Testis (tissue), 3 donors: ENCODE results near the gene LRRK1. TPM values are rescaled to one million over a fixed set of nuclear protein-coding genes. Genes with fewer than 3 reads are reported as not detected.

ENCODE experiments used
- DNase-seq: peaks from one replicate; pipeline ENCODE4 v3.0.0-alpha.2; 2019
- H3K27ac ChIP-seq, 2 donors: fragments of 200-600 bp; sonication (generic); one replicate each; pipeline ENCODE4 v1.5.1; 2019
- H3K27me3 ChIP-seq: fragments of 200-600 bp; sonication (generic); one replicate; pipeline ENCODE4 v1.5.1; 2019
- H3K36me3 ChIP-seq: fragments of 200-600 bp; sonication (generic); one replicate; pipeline ENCODE4 v1.5.1; 2017; ENCODE audit warnings: low read depth; ENCODE audit errors: missing control alignments
- H3K4me1 ChIP-seq: fragments of 200-600 bp; sonication (generic); one replicate; pipeline ENCODE4 v1.5.1; 2019
- H3K4me3 ChIP-seq, 2 donors: fragments of 200-600 bp; sonication (generic); one replicate each; pipeline ENCODE4 v1.5.1; 2017 to 2019
- H3K9me3 ChIP-seq: fragments of 200-600 bp; sonication (generic); one replicate; pipeline ENCODE4 v1.5.1; 2017
- CTCF ChIP-seq, 3 experiments: fragments of 450-650 bp in 2 of 3; fragments of 200-600 bp in 1 of 3; sonication (generic) in 1 of 3; IDR thresholded peaks; one replicate each; pipeline ENCODE4 v1.5.1; 2016 to 2019; ENCODE audit warnings: antibody characterized with exemption in 3 of 3, mild to moderate bottlenecking in 2 of 3, moderate library complexity in 1 of 3
- POLR2A ChIP-seq: fragments of 450-650 bp; IDR thresholded peaks from one replicate; pipeline ENCODE4 v1.6.1; 2017; ENCODE audit warnings: antibody characterized with exemption, mild to moderate bottlenecking, moderate library complexity
- WGBS, 2 donors: methylation state at CpG; one replicate each; pipeline ENCODE4 v1.1.5; 2018; 5-methylcytosine and 5-hydroxymethylcytosine counted together
- intact Hi-C: fragments of 100-400 bp; cut with DNase I; formaldehyde crosslinking; loops from one replicate; pipeline ENCODE4 v1.15.1; 2023; ENCODE audit warnings: low total_unique reads
- polyA plus RNA-seq: library from polyadenylated mRNA; stranded (reverse); fragments of 350-450 nt; fragmentation: Illumina TruSeq; extraction: RNeasy Lipid Tissue Mini Kit (QIAGEN cat#74804); gene quantifications from one replicate; pipeline ENCODE4 v1.2.3, GENCODE V29; 2014; ENCODE audit warnings: low read depth, low replicate concordance; ENCODE audit not compliant: insufficient read depth
- total RNA-seq, 2 donors: library from RNA; depleted of rRNA; stranded (reverse); fragments of >200 nt; gene quantifications; one replicate each; pipeline ENCODE4 v1.2.3, GENCODE V29; 2016

The LRRK1 gene
- total and polyA plus RNA-seq, 3 donors from 2014 or later, result 18.8 to 24.6 (median 23.0) TPM

- Histone ChIP-seq H3K4me1 (peaks cover 26% of the 10 kb centered on the region), H3K27me3 (no peaks in the 10 kb centered on the region), H3K4me3 (no peak overlapping the region), H3K9me3 (no peaks in the 10 kb centered on the region), H3K27ac (no peak overlapping the region), H3K36me3 (no peaks in the 10 kb centered on the region)
- no peak for TF ChIP-seq CTCF (IDR thresholded peaks at IDR 0.05)
- no peak for TF ChIP-seq POLR2A
- DNase-seq, result no peak
- WGBS, 2 donors, result 61 to 66% methylated on average over 11 to 12 of the region's 12 CpGs
- intact Hi-C loops, result loop anchor here (10.0 kb wide), 1 partner anchor 95 kb away; no protein-coding TSS in a partner anchor
These were observed 8.9 kb upstream of the LRRK1 start for GRCh38 chr15:100909989-100910955.

- Histone ChIP-seq H3K4me3 (no peak overlapping the region), H3K27ac (no peak overlapping the region), H3K27me3 (no peaks in the 10 kb centered on the region), H3K36me3 (no peaks in the 10 kb centered on the region), H3K9me3 (no peaks in the 10 kb centered on the region), H3K4me1 (peaks cover 26% of the 10 kb centered on the region)
- WGBS, 2 donors, result 65 to 68% methylated on average over 10 of the region's 10 CpGs
- intact Hi-C loops, result loop anchor here (10.0 kb wide), 1 partner anchor 94 kb away; no protein-coding TSS in a partner anchor
- TF ChIP-seq CTCF (IDR thresholded peaks at IDR 0.05), result no peak
- no peak for TF ChIP-seq POLR2A
- DNase-seq, result no peak
These were observed 8.1 kb upstream of the LRRK1 start for GRCh38 chr15:100911086-100911485.

- no peak overlapping the region for H3K4me3 ChIP-seq
- H3K27ac ChIP-seq, result no peak overlapping the region
- peak; percentile 67 for DNase-seq
- intact Hi-C loops, result loop anchor here (10.0 kb wide), 1 partner anchor 91 kb away; no protein-coding TSS in a partner anchor
- 57 to 61% methylated on average over 4 of the region's 4 CpGs for WGBS, 2 donors
- TF ChIP-seq POLR2A (no peak), CTCF (IDR thresholded peaks at IDR 0.05) (no peak)
- H3K36me3 ChIP-seq, result no peaks in the 10 kb centered on the region
- H3K4me1 ChIP-seq, result peaks cover 26% of the 10 kb centered on the region
- H3K27me3 ChIP-seq, result no peaks in the 10 kb centered on the region
- H3K9me3 ChIP-seq, result no peaks in the 10 kb centered on the region
These were observed 5.2 kb upstream of the LRRK1 start for GRCh38 chr15:100913961-100914360.

- H3K27me3 ChIP-seq, result no peaks in the 10 kb centered on the region
- no peak for DNase-seq
- H3K4me3 ChIP-seq, result no peak overlapping the region
- no peaks in the 10 kb centered on the region for H3K36me3 ChIP-seq
- intact Hi-C loops, result loop anchor here (10.0 kb wide), 1 partner anchor 90 kb away; no protein-coding TSS in a partner anchor
- no peaks in the 10 kb centered on the region for H3K9me3 ChIP-seq
- H3K4me1 ChIP-seq, result peaks cover 25% of the 10 kb centered on the region
- TF ChIP-seq POLR2A (no peak), CTCF (IDR thresholded peaks at IDR 0.05) (peak in 1 of 3 experiments; percentile 21)
- 57 to 59% methylated on average over 6 of the region's 6 CpGs for WGBS, 2 donors
- H3K27ac ChIP-seq, result no peak overlapping the region
These were observed 4.3 kb upstream of the LRRK1 start for GRCh38 chr15:100914876-100915275.
